OCI-LY7 (cell line): Measurements from ENCODE around the gene EDEM3.

Experiments
- CTCF ChIP-seq: fragments of 200-600 bp; sonication (generic); conservative IDR thresholded peaks from 2 replicates; pipeline ENCODE4 v1.5.1; 2014; ENCODE audit warnings: mild to moderate bottlenecking, antibody characterized with exemption, low read length, moderate library complexity, mixed read lengths
- EZH2phosphoT487 ChIP-seq: fragments of 200-600 bp; sonication (generic); IDR thresholded peaks from 2 replicates; pipeline ENCODE4 v1.6.1; 2018; ENCODE audit warnings: low read depth, borderline replicate concordance, mild to moderate bottlenecking, mixed run types, antibody characterized with exemption, low read length, moderate library complexity, mixed read lengths

- no peak for TF ChIP-seq CTCF
- TF ChIP-seq EZH2phosphoT487 = no peak
These were observed 92.9 kb downstream of the EDEM3 start for GRCh38 chr1:184661801-184662200.
